Measurements from ENCODE around the gene IL10RB. TPM values are rescaled to one million over a fixed set of nuclear protein-coding genes. Genes with fewer than 3 reads are reported as not detected.

The IL10RB gene
- total RNA-seq, 3 donors from 2014 or later (not counting 1 experiment from before 2014, with no cell fraction given): 18.4 to 27.8 (median 27.3) TPM

DNA sequence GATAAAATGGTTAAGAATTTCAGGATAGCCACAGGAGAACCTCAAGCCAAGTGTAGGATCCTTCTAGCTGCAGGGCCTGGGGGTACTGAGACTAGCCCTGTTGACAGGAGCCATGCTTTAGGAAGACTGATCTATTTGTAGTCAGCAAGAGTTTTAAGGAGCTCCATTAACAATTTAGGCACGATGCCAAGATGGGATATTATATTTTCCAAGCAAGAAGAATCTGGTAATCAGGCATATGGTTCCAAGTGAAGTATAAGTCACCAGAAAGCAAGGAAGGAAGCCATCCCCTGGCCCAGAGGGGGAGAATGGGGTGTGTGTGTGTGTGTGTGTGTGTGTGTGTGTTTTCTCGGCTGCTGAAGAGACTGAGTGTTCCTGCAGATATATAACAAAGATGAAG lies 29.4 kb upstream of the IL10RB start:
- intact Hi-C loops (cut with micrococcal nuclease): loop anchor here (5.0 kb wide), 1 partner anchor 86 kb away; the partner anchor contains the start of gene IFNAR1
- H3K9me3 ChIP-seq (ENCODE audit: control insufficient read depth, insufficient read depth, low read length): no peaks in the 10 kb centered on the region
- peaks cover 69% of the 10 kb centered on the region for H3K4me1 ChIP-seq (ENCODE audit: control insufficient read depth, insufficient read depth, low read length)
- no peaks in the 10 kb centered on the region for H3K27me3 ChIP-seq (ENCODE audit: control insufficient read depth, insufficient read depth, low read length)
- 77% methylated on average over 2 of the region's 2 CpGs for WGBS (ENCODE audit: insufficient coverage)
- peaks cover 91 to 94% of the 10 kb centered on the region in 2 donors for H3K4me1 Mint-ChIP-seq
- no peaks in the 10 kb centered on the region for H3K9me3 Mint-ChIP-seq
- H3K27ac Mint-ChIP-seq: peak overlapping the region; percentile 91 to 97
- no peaks in the 10 kb centered on the region for H3K27me3 Mint-ChIP-seq (ENCODE audit: low read depth in 2 of 2)
- peak overlapping the region; percentile 30 for H3K27ac ChIP-seq (ENCODE audit: low read length)
- H3K36me3 ChIP-seq (ENCODE audit: control insufficient read depth, insufficient read depth, low read length): peaks cover 5% of the 10 kb centered on the region
- DNase-seq: no peak
- H3K4me3 ChIP-seq (ENCODE audit: low read length): no peak overlapping the region
- peaks cover 15% of the 10 kb centered on the region for H3K36me3 Mint-ChIP-seq
- no peak for ATAC-seq
- H3K4me3 Mint-ChIP-seq: peak overlapping the region; percentile 85
- TF ChIP-seq, protein P1, sequence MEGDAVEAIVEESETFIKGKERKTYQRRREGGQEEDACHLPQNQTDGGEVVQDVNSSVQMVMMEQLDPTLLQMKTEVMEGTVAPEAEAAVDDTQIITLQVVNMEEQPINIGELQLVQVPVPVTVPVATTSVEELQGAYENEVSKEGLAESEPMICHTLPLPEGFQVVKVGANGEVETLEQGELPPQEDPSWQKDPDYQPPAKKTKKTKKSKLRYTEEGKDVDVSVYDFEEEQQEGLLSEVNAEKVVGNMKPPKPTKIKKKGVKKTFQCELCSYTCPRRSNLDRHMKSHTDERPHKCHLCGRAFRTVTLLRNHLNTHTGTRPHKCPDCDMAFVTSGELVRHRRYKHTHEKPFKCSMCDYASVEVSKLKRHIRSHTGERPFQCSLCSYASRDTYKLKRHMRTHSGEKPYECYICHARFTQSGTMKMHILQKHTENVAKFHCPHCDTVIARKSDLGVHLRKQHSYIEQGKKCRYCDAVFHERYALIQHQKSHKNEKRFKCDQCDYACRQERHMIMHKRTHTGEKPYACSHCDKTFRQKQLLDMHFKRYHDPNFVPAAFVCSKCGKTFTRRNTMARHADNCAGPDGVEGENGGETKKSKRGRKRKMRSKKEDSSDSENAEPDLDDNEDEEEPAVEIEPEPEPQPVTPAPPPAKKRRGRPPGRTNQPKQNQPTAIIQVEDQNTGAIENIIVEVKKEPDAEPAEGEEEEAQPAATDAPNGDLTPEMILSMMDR (IDR thresholded peaks at IDR 0.05): no peak

DNA sequence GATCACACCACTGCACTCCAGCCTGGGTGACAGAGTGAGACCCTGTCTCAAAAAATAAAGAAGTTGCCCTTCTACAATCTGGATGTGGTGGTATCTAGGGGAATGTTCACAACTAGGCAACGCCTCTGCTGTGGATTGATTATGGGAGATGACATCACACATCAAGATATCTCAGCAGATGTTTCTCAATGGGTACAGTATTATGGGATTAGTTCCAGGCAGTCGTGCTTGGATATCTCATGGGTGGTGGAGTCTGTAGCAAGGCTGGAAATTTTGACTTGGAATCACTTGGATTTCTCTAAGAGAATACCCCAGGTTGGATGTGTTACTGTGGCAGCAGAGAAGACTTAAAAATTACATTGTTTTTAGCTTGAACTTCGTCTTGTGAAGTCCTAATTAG lies 28.7 kb upstream of the IL10RB start:
- Mint-ChIP-seq H3K27me3 (ENCODE audit: low read depth in 2 of 2) (no peaks in the 10 kb centered on the region), H3K4me1 (peaks cover 90 to 93% of the 10 kb centered on the region in 2 donors), H3K9me3 (no peaks in the 10 kb centered on the region), H3K4me3 (peak overlapping the region; percentile 85), H3K27ac (peak overlapping the region; percentile 91 to 97), H3K36me3 (peaks cover 10% of the 10 kb centered on the region)
- intact Hi-C loops (cut with micrococcal nuclease): loop anchor here (5.0 kb wide), 1 partner anchor 85 kb away; the partner anchor contains the start of gene IFNAR1
- no peaks in the 10 kb centered on the region for H3K27me3 ChIP-seq (ENCODE audit: control insufficient read depth, insufficient read depth, low read length)
- WGBS (ENCODE audit: insufficient coverage): 79% methylated on average over 3 of the region's 3 CpGs
- H3K27ac ChIP-seq (ENCODE audit: low read length): peak overlapping the region; percentile 84
- H3K36me3 ChIP-seq (ENCODE audit: control insufficient read depth, insufficient read depth, low read length): peaks cover 10% of the 10 kb centered on the region
- H3K4me3 ChIP-seq (ENCODE audit: low read length): no peak overlapping the region
- no peaks in the 10 kb centered on the region for H3K9me3 ChIP-seq (ENCODE audit: control insufficient read depth, insufficient read depth, low read length)
- ATAC-seq: no peak
- TF ChIP-seq, protein P1 (IDR thresholded peaks at IDR 0.05): no peak
- no peak for DNase-seq
- peaks cover 70% of the 10 kb centered on the region for H3K4me1 ChIP-seq (ENCODE audit: control insufficient read depth, insufficient read depth, low read length)

DNA sequence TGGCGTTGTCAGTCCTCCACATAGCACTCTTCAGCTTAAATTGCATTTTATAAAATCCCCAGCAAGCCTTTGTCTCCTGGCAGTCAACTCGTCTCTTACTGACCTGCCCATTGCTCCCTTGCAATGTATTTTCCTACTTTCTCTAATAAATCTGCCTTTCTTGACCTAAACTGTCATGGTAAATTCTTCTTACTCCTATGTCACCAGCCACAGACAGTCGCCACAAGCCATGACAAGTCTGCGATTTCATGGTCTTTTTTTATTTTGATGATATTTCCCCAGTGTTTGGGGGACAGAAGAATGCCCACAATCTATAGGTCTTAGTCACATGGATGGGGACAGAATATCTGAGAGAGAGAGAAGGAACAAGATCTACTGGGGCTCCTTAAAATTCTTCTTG lies 28.0 kb upstream of the IL10RB start:
- H3K27ac ChIP-seq (ENCODE audit: low read length): peak overlapping the region; percentile 84
- 39% methylated on average over 4 of the region's 4 CpGs for WGBS (ENCODE audit: insufficient coverage)
- Mint-ChIP-seq H3K4me3 (peak overlapping the region; percentile 85), H3K36me3 (peaks cover 4% of the 10 kb centered on the region), H3K27ac (peak overlapping the region; percentile 91 to 97), H3K27me3 (ENCODE audit: low read depth in 2 of 2) (no peaks in the 10 kb centered on the region), H3K9me3 (no peaks in the 10 kb centered on the region), H3K4me1 (peaks cover 84 to 86% of the 10 kb centered on the region in 2 donors)
- H3K4me1 ChIP-seq (ENCODE audit: control insufficient read depth, insufficient read depth, low read length): peaks cover 74% of the 10 kb centered on the region
- no peaks in the 10 kb centered on the region for H3K27me3 ChIP-seq (ENCODE audit: control insufficient read depth, insufficient read depth, low read length)
- intact Hi-C loops (cut with micrococcal nuclease): loop anchor here (2.0 to 5.0 kb wide), 3 partner anchors 23 to 84 kb away; partner anchors contain the start of gene IFNAR1
- H3K4me3 ChIP-seq (ENCODE audit: low read length): no peak overlapping the region
- no peaks in the 10 kb centered on the region for H3K9me3 ChIP-seq (ENCODE audit: control insufficient read depth, insufficient read depth, low read length)
- H3K36me3 ChIP-seq (ENCODE audit: control insufficient read depth, insufficient read depth, low read length): peaks cover 10% of the 10 kb centered on the region
- ATAC-seq (peak in 2 of 3 donors; percentile 4 to 11), DNase-seq (no peak)
- TF ChIP-seq, protein P1 (IDR thresholded peaks at IDR 0.05): no peak

All from natural killer cell (primary cell).